GM21717 (cell line): Measurements from ENCODE around the gene ZNF224.

ENCODE experiments used
- ATAC-seq: cut with Tn5 transposase; IDR thresholded peaks from one replicate; pipeline ENCODE4 v1.9.1; 2021; ENCODE audit warnings: mild to moderate bottlenecking, moderate library complexity; ENCODE audit not compliant: unreplicated experiment

Gene ZNF224

DNA sequence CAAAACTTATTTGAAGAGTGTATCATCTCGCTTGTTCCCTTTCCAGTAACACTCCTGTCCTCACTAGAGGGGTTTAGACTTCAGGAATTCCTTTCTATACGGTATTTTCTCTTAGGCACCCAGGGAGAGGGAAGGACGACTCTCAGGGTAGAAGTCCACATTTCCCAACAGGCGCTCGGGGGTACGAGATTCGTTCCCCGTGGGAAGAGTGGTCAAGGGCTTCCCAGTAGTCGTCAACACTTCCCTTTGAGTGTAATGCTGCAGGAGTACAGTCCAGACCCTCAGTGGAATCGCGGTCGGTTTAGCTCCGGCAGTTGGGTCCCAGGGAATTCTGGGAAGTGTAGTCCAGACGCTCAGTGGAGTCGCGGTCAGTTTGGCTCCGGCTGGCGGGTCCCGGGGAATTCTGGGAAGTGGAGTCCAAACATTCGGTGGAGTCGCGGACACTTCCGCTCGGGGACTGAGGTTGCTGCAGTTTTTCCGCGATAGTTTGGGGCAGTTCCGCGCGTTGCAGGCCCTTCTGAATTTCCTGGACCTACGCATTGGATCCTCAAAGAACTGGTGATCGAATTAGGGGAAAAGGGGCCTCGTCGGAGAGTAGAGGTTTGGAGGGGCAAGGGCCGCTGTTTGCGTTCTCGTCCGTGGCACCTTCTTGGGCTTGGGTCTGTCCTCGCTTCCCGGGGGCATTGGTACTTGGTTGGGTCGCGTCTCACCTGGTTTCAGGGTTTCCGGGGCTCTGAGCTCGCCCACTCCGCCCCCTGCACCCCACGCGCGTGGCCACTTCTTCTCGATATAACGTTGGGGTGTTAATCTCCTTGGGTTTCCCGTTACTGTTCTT, at the start of gene ZNF224:
TSS of gene ZNF224 (plus strand) at position 431 of the 835 bp plus-strand sequence. CDS start 3,513 bp downstream, outside the sequence.
- ATAC-seq: peak; percentile 76

DNA sequence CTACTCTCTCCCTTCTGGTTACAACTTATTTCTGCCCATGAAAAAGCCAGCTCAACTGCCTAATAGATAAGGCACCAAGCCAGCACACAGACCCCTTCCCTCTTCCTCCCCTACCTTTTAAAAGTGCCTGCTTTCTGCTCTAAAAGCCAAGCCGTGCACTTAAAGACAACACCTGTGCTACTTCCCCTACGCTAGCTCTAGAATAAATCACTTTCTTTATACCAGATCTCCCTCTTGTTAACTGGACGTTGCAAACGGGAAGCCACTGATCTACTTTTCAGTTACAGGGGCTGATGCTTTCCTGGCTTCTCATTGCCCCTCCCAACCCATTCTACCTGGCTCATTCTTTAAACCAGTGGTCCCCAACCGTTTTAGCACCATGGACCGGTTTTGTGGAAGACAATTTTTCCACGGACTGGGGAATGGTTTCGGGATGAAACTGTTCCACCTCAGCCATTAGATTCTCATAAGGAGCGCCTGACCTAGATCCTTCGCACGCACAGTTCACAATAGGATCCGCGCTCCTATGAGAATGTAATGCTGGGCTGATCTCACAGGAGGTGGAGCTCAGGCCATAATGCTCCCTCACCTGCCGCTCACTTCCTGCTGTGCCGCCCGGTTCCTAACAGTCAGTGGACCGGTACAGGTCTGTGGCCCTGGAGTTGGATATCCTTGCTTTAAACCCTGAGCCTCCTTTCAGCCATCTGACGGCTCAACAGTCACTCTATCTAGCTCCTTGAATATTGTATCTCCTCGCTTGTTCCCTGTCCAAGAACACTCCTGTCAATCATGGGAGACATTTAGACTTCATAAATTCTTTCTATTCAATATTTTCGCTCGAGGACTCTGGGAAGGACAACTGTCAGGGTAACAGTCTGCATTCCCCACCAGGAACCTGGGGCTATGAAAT, 43.2 kb upstream of the ZNF224 start:
- no peak for ATAC-seq

DNA sequence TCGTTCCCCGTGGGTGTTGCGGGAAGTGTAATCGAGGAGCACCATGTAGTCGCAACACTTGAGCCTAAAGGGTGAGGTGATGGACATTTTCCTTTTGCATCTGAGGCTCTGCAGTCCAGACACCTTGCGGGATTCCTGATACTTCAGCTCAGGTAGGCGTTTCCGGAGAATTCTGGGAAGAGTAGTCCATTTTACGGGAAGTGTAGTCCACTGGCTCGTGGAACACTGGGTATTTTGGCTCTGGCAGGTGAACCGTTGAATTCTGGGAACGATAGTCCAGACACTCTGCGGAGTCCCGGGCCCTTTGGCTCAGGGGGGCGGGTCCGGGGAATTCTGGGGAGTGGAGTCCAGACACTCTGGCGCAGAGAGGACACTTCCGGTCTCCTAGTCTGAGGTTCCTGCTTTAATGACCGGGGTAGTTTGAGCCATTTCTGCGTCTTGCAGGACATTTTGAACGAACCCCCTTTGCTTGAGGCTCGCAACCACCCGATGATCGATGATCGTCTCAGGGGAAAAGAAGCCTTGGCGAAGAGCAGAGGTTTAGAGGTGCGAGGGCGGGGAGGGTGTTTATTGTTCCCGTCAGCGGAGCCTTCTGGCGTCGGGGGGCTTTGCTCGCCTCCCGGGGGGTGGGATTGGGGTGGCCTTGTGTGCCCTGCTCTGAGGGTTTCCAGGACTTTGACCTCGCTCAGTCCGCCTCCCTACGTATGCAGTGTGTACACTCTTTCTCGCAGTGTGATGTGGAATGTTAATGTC, 42.3 kb upstream of the ZNF224 start, which contains the start of gene ZNF223:
TSS of gene ZNF223 (plus strand) at position 387 of the 753 bp plus-strand sequence. CDS start 3,141 bp downstream, outside the sequence.
- no peak for ATAC-seq

GRCh38 chr19:44055870-44056269, 38.3 kb upstream of the ZNF224 start:
- ATAC-seq: no peak

- ATAC-seq: no peak
Observed at GRCh38 chr19:44059229-44059628, 34.9 kb upstream of the ZNF224 start.

DNA sequence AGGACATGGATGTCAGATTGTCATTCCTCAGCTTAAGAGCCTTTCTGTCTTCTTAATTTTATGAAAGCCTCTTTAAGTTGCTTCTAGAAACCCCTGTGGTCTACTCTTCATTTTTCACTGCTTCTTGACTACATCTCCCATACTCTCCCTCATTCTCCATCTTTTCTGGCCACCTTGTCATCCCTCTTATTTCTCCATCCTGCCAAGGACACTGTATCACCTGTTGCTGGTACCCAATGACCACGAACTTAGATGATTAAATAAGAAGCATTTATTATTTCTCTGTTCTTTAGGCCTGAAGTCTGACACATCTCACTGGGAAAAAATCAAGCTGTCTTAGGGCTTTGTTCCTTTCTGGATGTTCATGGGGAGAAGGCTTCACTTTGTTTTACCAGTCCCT, 33.1 kb upstream of the ZNF224 start:
- no peak for ATAC-seq

DNA sequence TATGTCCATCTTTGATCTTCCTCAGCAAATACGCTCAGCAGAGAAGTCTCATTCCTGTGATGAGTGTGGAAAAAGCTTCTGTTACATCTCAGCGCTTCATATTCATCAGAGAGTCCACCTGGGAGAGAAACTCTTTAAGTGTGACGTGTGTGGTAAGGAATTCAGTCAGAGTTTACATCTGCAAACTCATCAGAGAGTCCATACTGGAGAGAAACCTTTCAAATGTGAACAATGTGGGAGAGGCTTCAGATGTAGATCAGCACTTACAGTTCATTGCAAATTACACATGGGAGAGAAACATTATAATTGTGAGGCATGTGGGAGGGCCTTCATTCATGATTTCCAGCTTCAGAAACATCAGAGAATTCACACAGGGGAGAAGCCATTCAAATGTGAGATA, 27.9 kb upstream of the ZNF224 start:
- no peak for ATAC-seq

DNA sequence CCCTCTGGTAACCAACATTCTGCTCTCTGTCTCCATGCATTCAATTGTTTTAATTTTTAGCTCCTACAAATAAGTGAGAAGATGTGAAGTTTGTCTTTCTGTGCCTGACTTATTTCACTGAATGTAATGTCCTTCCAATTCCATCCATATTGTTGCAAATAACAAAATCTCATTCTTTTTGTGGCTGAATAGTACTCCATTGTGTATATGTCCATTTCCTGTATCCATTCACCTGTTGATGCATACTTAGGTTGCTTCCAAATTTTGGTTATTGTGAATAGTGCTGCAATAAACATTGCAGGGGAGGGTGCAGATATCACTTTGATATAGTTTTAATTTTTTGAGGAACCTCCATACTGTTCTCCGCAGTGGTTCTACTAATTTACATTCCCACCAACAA, 24.7 kb upstream of the ZNF224 start:
- ATAC-seq: no peak

DNA sequence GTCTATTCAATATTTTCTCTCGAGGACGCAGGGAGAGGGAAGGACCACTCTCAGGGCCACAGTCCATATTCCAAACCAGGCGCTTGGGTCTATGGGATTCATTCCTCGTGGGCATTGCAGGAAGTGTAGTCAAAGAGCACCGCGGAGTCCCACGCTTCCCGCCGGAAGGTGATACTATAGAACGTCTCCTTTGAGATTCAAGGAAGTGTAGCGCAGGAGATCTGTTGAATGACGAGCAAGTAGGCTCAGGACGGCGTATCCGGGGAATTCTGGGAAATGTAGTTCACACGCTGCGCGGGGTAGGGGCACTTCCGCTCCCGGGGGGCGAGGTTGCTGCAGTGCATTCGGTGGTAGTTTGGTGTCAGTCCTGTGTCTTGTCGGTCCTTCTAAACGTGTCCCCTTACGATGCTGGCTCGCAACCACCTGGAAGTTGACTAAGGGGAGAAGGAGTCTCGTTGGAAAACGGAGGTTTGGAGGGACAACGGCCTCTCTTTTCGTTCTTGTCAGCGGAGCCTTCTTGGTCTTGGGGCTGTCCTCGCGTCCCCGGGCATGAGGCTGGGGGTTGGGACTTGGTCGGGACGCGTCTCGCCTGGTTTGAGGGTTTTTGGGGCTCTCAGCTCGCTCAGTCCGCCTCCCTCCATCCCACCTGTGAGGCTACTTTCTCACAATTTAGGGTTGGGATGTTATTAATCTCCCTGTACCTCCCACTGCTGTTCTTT, 22.2 kb upstream of the ZNF224 start, which contains the start of gene ZNF284:
TSS of gene ZNF284 (plus strand) at position 336 of the 719 bp plus-strand sequence. CDS start 4,231 bp downstream, outside the sequence.
- ATAC-seq: peak; percentile 85

DNA sequence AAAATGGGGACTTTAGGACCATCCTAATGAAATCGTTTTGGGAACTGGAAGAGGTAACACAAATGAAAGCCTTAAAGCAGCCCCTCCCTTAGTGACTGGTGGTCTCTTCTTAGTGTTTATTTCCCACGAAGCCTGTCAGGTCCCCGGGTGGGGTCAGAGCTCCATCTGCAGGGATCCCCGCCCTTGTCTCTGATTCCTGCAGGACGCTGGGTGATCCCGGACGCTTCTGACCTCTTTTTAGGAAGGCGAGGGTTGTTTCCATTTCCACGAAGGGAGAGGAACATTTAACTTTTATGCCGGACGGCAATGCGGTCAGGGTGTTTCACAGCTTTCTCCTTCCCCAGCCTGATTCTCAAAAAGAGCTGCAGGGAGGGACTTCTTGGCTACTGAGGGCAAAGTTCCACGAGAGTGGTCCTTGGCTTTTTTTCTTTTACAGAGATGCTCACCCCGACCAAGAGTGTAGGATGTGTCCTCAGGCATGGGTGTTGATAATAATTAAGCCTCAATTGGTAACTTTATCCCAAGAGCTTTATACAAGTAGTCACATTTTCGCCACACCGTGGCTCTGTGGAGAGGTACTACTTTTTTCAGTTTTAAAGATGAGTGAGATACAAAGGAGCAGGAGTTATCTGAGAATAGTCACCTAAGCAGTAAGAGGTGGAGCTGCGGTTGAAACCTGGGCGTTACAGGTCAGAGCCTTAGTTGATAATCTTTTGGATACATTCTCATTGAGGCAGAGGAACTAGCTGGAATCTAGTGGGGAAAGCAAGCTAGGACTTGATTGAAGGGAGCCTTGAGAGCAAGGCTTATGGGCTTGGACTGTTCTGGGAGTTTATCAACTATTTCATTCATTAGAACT, 21.4 kb upstream of the ZNF224 start:
- ATAC-seq: no peak

GRCh38 chr19:44076325-44076724, 17.8 kb upstream of the ZNF224 start:
- no peak for ATAC-seq

GRCh38 chr19:44092108-44092507, 2.1 kb upstream of the ZNF224 start:
- no peak for ATAC-seq

GRCh38 chr19:44107751-44108150, 13.6 kb downstream of the ZNF224 start:
- ATAC-seq: no peak

GRCh38 chr19:44109458-44109857, 15.3 kb downstream of the ZNF224 start:
- no peak for ATAC-seq

DNA sequence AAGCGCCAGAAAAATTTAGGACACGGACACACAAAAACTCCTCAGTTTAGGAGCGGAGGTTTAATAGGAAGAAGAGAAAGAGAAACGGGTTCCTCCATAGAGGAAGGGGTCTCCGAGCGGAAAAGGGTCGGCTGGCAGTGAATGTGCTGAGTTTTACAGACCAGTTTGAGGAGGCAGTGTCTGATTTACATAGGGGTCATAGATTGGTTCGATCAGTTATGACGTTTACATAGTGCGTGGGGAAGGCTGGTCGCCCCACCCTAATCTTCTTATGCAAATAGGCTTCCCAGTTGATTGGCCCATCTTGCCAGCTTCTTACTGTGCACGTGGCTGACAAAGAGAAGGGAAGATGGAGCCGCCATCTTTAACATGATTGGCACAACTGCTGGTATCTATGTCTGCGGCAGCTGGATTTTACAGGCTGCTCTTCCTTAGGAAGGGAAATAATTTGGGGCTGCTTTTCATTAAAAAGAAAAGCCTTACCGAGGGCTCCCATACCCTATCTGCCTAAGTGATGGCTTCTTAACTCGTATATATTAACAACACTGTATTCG, 17.8 kb downstream of the ZNF224 start:
- no peak for ATAC-seq

DNA sequence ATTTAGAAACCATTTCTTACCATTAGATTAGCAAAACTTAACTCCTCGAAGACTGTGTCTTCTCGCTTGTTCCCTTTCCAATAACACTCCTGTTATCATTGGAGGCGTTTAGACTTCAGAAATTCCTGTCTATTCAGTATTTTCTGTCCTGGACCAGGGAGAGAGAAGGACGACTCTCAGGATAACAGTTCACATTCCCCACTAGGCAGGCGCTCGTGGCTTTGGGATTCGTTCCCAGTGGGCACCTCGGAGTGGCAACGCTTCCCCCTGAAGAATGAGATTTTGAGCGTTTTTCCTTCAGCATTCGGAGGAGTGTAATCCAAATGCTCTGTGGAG, 18.6 kb downstream of the ZNF224 start:
- ATAC-seq: no peak

- peak; percentile 88 for ATAC-seq
Observed at GRCh38 chr19:44113138-44113783, 19.1 kb downstream of the ZNF224 start, which contains the start of gene ZNF225. Gene ZNF225 (plus strand): TSS chr19:44113399. CDS start chr19:44115828, 2,429 bp downstream.

- ATAC-seq: peak; percentile 17
Observed at GRCh38 chr19:44113784-44114390, 19.7 kb downstream of the ZNF224 start.
